COLO829 (cell line): ENCODE results near the gene CUEDC2.
A peak's percentile ranks its signal among the peaks of the same experiment; 100 is the strongest.
"Not testable (repeated sequence)": the region's sequence is repeated elsewhere in the genome, so short reads cannot be mapped to it uniquely, and the experiment has no call there.

Experiments used
- DNase-seq: peaks from one replicate; pipeline ENCODE4 v3.0.0; 2012; ENCODE audit warnings: low spot score

CUEDC2 gene

DNA sequence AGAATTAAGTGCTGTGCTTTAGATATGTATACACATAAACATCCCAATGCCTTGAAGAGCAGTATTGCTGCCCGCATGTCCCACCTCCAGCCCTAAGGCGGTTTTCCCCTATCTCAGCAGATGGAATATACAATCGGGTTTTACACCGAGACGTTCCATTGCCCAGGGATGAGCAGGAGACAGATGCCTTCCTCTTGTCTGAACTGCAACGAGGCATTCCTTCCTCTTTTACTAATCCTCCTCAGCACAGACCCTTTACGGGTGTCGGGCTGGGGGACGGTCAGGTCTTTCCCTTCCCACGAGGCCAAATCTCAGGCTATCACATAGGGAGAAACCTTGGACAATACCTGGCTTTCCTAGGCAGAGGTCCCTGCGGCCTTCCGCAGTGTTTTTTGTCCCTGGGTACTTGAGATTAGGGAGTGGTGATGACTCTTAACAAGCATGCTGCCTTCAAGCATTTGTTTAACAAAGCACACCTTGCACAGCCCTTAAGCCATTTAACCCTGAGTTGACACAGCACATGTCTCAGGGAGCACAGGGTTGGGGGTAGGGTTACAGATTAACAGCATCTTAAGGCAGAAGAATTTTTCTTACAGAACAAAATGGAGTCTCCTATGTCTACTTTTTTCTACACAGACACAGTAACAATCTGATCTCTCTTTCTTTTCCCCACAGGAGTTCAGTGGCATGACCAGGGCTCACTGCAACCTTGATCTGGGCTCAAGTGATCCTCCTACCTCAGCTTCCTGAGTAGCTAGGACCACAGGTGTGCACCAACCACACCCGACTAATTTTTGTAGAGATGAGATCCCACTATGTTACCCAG, 22.5 kb upstream of the CUEDC2 start:
- DNase-seq: not testable (repeated sequence)

DNA sequence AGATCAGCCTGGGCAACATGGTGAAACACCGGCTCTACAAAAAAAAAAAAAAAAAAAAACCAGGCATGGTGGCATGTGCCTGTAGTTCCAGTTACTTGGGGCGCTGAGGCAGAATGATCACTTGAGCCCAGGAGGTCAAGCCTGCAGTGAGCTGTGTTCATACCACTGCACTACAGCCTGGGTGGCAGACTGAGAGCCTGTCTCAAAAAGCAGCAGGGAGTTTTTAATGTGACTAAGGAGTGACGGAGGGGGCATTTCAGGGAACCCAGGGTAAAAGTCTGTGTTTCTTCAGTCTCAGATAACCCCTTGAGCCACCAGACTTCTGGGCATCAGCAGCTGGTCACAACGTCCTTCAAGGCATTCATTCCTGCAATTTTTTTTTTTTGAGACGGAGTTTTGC, 21.1 kb upstream of the CUEDC2 start:
- no peak for DNase-seq

- no peak for DNase-seq
Measured at GRCh38 chr10:102452672-102453340, 20.4 kb upstream of the CUEDC2 start.

GRCh38 chr10:102451105-102451969, 19.0 kb upstream of the CUEDC2 start, which contains the start of gene C10orf95:
Gene C10orf95, minus strand, starts transcription at chr10:102451543. Its CDS starts 450 bp downstream, at chr10:102451093.
- no peak for DNase-seq

DNA sequence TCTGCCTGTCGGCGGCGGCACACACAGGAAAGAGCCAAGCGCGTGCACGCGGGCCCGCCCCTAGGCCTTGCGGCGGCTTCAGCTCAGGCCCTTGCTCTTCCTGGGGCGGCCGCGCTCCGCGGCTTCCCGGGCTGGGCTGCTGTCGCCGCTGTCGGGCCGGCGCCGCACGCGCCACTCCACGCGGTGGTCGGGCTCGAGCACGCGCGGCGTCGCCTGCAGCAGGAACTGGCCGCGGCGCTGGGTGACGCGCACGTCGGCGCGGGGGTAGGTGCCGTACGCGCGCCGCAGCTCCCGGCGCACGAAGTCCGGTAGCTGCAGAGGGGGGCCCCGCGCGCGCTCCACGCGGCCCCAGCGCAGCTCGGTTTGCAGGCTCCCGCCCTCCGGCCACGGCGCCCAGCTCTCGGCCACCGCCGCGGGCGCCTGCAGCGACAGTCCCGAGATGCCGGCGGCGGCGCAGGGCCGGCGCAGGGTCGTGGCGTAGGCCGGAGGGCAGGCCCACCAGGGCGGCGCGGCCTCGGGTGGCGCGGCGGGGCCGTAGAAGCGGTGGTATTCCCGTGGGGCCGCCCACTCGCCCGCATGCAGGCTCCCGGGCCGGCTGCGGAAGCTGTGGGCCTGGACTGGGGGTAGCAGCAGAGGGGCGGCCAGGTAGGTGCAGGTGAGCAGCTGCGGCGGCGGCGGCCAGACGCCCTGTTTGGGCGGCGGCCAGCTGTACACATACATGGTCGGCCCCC, 18.2 kb upstream of the CUEDC2 start:
- peak; percentile 38 for DNase-seq

GRCh38 chr10:102450124-102450373, 17.7 kb upstream of the CUEDC2 start:
- no peak for DNase-seq

- DNase-seq: no peak
Measured at GRCh38 chr10:102449321-102450123, 17.1 kb upstream of the CUEDC2 start.

- DNase-seq: no peak
Measured at GRCh38 chr10:102444851-102445250, 12.5 kb upstream of the CUEDC2 start.

DNA sequence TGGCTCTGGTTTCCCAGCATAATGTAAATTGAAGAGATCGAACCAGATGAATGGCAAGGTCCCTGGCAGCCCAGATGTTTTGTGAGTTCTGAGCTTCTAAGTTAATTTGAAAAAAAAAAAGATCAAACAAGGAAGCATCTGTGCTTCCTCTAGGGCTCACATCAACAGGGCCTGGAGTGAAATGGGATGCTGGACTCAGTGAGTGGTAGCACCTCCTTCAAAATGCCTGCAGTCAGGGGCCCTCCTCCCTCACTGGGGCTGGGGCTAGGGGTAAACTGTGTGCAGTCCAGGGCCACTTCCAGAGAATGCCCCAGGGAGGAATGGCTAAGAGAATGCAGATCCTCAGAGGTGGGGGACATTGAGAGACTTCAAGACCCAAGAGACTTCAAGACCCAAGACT, 6.0 kb upstream of the CUEDC2 start:
- DNase-seq: no peak

DNA sequence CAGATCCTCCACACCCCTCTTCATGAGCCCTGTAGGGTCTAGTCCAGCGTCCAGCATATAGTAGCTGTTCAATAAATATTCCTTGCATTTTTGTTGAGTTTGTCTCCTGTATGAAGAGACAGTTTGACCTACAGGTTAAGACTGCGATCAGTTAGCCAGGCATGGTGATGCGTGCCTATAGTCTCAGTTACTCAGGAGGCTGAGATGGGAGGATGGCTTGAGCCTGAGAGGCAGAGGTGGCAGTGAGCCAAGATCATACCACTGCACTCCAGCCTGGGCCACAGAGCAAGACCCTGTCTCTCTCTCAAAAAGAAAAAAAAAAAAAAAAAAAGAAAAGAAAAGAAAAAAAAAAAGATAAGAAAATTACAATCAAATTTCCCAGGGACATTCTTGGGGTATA, 5.1 kb upstream of the CUEDC2 start:
- DNase-seq: no peak

DNA sequence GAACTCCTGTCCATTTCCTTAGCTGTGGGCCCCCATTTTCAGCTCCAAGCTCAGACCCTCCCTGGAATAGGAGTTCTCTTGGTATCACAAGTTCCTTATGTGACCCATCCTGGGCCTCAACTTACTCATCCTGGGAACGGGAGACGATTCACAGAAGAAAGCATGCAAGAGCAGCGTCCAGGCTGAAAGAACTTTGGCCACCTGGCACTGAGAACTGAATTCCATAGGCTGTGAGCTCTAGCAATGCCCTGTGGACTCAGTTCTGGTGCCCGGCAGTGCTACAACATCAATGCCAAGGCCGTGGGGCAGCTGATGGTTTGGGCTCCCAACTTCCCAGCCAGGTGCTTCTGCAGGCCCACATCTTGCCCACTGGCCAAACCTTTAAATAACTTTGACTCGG, 3.9 kb upstream of the CUEDC2 start:
- DNase-seq: no peak

DNA sequence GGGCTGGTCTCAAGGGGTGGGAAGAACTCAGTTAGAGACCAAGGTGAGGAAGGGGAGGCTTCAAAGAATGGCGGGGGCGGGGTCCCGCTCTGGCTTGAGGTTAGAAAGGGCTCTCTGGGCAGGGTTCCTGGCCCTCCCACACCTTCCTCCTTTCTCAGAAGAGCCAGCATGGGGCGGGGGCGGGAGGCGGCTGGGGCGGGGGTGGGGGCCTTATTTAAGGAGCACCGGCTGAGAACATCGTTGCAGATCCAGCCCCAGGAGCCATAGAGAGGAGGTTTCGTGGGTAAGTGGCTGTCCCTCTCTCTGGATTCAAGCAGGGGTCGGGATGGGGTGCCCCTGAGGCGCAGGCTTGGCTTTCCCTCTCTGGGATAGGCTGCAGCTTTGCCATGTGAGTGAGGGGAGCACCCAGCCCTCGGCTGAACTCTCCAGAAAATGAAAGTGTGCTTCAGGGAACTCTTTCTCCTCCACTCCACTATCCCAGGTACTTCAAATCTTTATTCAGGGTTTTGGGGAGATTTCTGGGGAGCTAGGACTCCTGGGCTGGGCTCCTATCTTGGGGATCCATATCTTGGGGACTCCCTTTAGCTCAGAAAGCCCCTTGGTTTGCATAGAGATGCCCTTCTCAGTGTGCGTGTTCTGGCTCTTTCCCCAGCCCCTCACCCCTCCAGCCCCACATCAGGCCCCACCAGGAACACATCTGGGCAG, 3.3 kb upstream of the CUEDC2 start:
- DNase-seq: no peak

- DNase-seq: no peak
Measured at GRCh38 chr10:102435133-102435497, 2.7 kb upstream of the CUEDC2 start.

GRCh38 chr10:102434394-102435132, 2.2 kb upstream of the CUEDC2 start:
- no peak for DNase-seq

DNA sequence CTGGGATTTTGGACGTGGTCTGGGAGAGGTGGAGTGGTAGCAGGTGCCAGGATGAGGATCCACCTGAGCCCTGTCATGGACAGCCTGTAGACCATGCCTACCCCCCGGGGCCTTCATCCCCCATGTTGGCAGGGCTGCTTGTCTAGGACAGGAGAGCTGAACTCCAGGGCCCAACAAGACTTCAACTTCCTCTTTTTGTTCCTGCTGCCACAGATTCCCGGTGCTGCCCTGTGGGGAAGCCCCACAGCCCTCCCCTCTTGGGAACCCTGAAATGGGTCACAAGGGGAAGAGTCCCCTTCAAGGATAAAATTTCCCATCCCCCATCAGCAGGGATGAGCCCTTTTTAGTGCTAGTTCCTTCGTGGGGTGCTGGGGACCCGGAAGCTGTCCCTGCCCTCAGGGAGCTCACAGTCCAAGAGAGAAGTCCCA, 1.3 kb upstream of the CUEDC2 start:
- no peak for DNase-seq

- DNase-seq: no peak
Measured at GRCh38 chr10:102431452-102432124, 786 bp downstream of the CUEDC2 start.

- no peak for DNase-seq
Measured at GRCh38 chr10:102429468-102429867, 2.9 kb downstream of the CUEDC2 start.

DNA sequence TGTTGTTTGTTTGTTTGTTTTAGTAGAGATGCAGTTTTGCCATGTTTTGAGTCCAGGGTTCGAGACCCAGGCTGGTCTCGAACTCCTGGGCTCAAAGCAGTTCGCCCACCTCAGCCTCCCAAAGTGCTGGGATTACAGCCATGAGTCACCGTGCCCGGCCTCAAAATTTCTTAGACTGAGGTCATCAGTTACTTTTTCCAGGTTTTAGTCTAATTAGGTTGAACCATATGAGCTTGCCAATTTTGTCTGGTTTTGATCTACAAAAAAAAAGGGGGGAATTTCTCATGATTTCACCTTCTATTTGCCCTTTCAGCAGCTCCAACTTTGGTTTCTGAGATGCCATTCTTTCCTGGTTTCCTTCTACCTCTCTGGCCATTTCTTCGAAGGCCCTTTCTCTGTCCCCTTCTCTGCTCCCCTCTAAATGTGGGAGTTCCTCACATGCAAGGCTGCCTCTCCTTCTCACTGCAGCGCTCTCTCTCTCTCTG, 5.5 kb downstream of the CUEDC2 start:
- no peak for DNase-seq

DNA sequence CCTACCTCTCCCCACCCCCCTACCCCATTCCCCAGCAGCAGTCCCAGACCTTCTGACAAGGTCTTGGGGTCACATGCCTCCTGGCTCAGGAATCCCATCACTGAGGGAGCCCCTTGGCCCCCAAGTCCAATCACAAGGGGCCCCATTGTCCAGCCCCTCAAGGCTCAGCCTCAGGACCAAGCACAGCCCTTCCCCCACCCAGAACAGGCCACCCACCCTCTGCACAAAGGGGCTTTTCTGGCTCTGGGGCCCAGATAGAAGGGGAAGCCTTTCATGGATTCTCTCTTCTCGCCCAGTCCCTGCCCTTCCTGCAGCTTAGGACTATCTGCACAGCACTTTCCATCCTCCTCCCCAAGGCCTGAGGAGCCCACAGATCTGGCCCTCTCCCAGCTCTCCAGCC, 6.9 kb downstream of the CUEDC2 start:
- no peak for DNase-seq
